Left lobe of liver (tissue), 2 donors: Measurements from ENCODE around the gene SIK3. TPM values are rescaled to one million over a fixed set of nuclear protein-coding genes. Genes with fewer than 3 reads are reported as not detected.

Source experiments
- ATAC-seq: fragments of 200-7000 bp; cut with Tn5 transposase; one replicate; pipeline ENCODE4 v1.9.1; 2020; ENCODE audit warnings: mild to moderate bottlenecking, moderate library complexity
- DNase-seq: peaks from one replicate; pipeline ENCODE4 v3.0.0-alpha.2; 2020; ENCODE audit warnings: low spot score
- total RNA-seq: library from RNA; stranded (reverse); gene quantifications from one replicate; pipeline ENCODE4 v1.2.1, GENCODE V29; 2021
- donor health status: DM: no; HTN: no; CAD: no; lungs with moderate emphysema.
- donor health status: DM: no; HTN: yes; CAD: no.

Gene SIK3
- total RNA-seq, 1 donor from 2014 or later, result 27.1 TPM

DNA sequence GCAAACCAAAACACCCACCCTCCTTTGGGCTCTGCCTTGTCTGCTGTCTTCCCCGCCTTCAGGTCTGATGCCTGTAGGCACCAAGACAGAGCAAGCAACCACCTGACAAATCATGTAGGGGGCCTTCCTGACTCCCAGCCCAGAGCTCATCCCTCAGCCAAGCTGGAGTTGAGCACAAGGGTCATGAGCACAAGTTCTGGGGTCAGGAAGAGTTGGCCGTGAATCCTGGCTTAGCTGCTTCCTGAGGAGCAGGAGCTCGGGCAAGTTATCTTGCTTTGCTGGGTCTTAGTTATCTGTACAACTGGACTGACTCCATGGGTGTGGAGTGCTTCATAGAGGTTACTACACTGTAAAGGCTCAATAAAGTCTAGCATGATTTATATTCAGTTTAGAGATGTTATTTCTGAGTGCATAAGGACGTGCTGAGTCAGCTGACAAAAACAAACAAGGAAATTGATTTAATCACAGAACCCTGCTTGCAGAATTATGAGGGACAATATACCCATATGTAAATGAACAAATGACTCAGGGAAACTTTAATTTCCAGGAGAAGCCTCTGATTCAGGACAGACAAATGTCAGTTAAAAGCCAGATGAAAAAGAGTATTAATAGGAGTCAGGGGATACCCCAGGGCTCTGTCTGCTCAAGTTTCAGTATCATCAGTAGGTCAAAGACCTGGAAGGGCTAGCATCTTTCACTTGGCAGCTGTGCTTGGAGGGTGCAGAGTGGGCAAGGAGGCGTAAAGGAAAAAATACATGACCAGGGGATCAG is 245.8 kb downstream of the SIK3 start:
- ATAC-seq (peak; percentile 57), DNase-seq (no peak)

DNA sequence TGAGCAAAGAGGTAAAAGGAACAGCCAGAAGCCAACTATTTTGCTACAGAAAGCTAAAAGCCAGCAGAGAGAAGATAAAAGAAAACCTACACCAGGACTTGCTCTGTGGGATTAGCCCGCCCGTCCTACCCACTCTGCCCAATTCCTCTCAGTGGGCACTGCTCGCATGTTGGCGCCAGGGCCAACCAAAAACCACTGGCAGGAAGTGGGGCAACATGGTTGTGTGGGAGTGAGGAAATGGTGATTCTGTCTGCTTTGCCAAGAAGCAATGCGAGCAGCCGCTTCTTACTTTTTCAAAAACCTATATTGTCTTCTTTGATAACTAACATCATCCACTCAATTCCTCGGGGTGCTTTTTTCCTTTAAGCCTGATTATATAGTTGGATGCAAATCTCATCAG is 246.6 kb downstream of the SIK3 start:
- ATAC-seq, result no peak
- no peak for DNase-seq

- no peak for ATAC-seq
- DNase-seq, result no peak
Observed at GRCh38 chr11:116849486-116849885, 248.7 kb downstream of the SIK3 start.

- no peak for ATAC-seq
- no peak for DNase-seq
Observed at GRCh38 chr11:116849060-116849459, 249.2 kb downstream of the SIK3 start.

DNA sequence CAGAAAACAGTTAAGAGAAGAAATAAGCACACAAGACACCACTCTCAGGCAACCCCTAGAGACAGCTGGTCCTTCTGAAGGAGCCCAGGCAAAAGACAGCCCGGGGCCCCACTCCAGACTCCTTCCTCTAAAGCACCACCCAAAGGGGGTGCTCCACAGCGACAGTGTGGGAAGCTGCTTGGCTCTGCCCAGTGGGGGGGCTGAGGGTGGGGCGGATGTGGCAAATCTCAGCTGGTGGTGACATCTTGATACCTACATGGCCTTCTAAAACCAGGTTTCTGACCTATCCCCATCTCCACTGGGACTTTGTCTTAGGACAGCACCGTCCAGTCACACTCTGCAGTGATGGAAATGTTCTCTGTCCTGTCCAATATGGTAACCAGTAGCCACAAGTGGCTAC is 250.6 kb downstream of the SIK3 start:
- ATAC-seq (no peak), DNase-seq (no peak)

GRCh38 chr11:116844722-116845121 is 253.5 kb downstream of the SIK3 start:
- DNase-seq, result no peak
- no peak for ATAC-seq

- no peak for DNase-seq
- ATAC-seq, result no peak
Observed at GRCh38 chr11:116843661-116844060, 254.6 kb downstream of the SIK3 start.

GRCh38 chr11:116842909-116843308 is 255.3 kb downstream of the SIK3 start:
- ATAC-seq (peak; percentile 4), DNase-seq (no peak)

DNA sequence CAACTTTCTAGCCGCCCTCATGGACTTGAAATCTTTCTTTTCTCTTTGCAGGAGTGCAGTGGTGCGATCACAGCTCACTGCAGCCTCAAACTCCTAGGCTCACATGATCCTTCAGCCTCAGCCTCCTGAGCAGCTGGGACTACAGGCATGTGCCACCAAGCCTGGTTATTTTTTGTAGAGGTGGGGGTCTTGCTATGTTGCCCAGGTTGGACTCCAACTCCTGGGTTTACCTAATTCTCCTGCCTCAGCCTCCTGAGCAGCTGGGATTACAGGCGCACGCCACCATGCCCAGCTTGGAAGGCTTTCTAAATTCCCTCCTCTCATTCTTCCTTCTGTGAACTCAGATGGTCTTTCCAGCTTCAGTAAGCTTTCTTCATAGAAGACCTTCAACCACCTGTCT is 256.1 kb downstream of the SIK3 start:
- DNase-seq, result no peak
- no peak for ATAC-seq

- peak; percentile 85 for DNase-seq
- peak; percentile 53 for ATAC-seq
Observed at GRCh38 chr11:116840746-116841296, 257.4 kb downstream of the SIK3 start.

DNA sequence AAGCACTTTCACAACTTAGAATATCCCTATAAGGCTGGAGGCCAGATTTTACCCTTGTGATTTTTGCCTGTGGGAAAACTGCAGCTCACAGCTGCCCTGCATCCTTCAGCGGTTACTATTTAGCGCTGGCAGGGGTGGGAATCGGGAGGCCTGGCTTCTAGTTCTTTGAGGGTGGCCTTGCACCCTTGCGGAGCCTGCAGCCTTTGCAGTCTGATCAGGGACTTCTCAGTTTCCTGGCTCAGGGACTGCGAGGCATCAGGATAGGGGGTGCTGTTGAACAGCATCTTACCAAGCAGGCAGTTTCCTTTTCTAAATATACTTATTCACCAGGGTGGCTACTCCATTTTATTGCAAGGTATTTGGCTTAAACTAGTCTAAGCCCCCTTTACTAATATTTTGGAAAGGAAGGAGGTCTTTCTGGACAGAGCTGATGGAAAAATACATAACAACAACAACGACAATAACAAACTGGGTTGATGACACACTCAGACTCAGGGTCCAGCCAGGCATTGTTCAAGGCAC is 257.9 kb downstream of the SIK3 start:
- ATAC-seq (no peak), DNase-seq (no peak)

DNA sequence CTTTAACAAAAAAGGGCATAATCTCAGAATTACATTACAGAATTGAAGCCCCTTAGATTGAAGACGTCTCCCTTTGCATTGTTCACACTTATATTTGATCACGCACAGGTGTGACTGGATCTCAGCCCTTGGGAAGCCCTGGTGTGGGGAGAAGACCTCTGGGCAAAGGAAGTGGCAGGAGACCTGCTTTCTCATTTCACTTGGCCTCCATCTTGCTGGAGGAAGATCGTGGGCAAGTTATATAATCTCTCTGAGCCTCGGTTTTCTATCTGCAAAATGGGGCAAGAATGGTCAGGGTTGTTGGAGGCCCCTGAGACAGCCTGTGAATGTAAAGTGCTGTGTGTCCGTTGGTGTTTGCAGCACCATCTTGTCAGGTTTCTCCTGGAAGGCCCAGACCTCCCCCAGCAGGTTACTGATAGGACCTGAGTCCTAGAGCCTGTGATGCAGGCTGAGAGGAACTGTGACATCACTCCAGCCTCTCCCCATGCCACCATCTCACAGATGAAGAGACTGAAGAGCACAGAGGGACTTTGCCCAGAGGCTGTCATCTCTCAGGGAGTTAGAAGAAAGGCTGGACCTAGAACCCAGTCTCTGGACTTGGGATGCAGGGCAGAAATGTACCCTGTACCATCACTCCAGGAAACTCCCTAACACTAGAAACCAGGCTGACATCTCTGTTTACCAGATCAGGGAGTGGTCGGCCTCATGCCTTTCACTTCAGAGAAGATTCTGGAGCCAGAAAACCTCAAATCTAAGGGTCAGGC is 259.7 kb downstream of the SIK3 start:
- DNase-seq (no peak), ATAC-seq (no peak)

GRCh38 chr11:116837231-116838091 is 260.8 kb downstream of the SIK3 start, which contains the start of gene APOA1:
APOA1 (minus strand) TSS chr11:116837622; CDS start chr11:116837387, 235 bp downstream.
- peak; percentile 94 for DNase-seq
- ATAC-seq, result peak; percentile 36

- DNase-seq, result no peak
- no peak for ATAC-seq
Observed at GRCh38 chr11:116836632-116836991, 261.6 kb downstream of the SIK3 start.

- ATAC-seq, result peak; percentile 6
Observed at GRCh38 chr11:116835791-116836631, 262.2 kb downstream of the SIK3 start.

GRCh38 chr11:116835042-116835772 is 263.0 kb downstream of the SIK3 start:
- ATAC-seq (peak; percentile 29), DNase-seq (peak; percentile 86)

More at GRCh38 chr11:116835791-116836631, 262.2 kb downstream of the SIK3 start:
- DNase-seq, result peak; percentile 81

DNA sequence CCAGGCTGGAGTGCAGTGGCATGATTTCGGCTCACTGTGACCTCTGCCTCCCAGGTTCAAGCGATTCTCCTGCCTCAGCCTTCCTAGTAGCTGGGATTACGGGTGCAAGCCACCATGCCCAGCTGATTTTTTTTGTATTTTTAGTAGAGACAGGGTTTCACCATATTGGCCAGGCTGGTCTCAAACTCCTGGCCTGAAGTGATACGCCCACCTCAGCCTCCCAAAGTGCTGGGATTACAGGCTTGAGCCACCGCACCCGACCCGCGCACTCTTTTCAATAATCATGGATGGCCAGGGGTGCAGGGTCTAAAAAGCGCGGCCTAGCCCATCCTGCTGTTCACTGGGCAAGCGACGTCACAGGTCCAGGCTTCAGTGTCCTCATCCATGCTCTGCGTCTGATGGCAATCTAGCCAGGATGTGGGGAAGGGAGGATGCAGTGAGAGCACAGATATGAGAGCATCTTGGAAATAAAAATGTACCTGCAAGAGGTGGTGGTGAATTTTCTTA is 263.6 kb downstream of the SIK3 start:
- ATAC-seq (peak; percentile 18), DNase-seq (peak; percentile 85)

- peak; percentile 19 for ATAC-seq
- DNase-seq, result peak; percentile 92
Observed at GRCh38 chr11:116833816-116834534, 264.3 kb downstream of the SIK3 start.
